IMR-90 (cell line): ENCODE data around the gene RAD51B. TPM values are rescaled to one million over a fixed set of nuclear protein-coding genes. Genes with fewer than 3 reads are reported as not detected.
A peak's percentile ranks its signal among the peaks of the same experiment; 100 is the strongest.

ENCODE experiments used
- ATAC-seq: fragments of 200-7000 bp; cut with Tn5 transposase; 2 replicates; pipeline ENCODE4 v1.9.1; 2020; ENCODE audit warnings: low read depth, mild to moderate bottlenecking, moderate library complexity
- BruUV-seq: library from RNA; stranded (reverse); fragments of 400-500 nt; replicated peaks from 2 replicates; lab custom pipeline; 2021; lab: Mats Ljungman, UMichigan
- CTCF ChIA-PET: fragments of 300-600 bp; formaldehyde crosslinking; extraction: SDS; loops from one replicate; lab custom pipeline; 2021; ENCODE audit warnings: antibody characterized with exemption; lab: Yijun Ruan, JAX
- POLR2A ChIA-PET: fragments of 300-600 bp; sonication (Branson Sonifier 250); formaldehyde crosslinking; loops from one replicate; lab custom pipeline; 2022; ENCODE audit warnings: antibody characterized with exemption; ENCODE audit not compliant: unreplicated experiment; lab: Charles Lee
- DNase-seq: peaks from one replicate; pipeline ENCODE4 v3.0.0; 2013
- H2AFZ ChIP-seq: replicated peaks from 2 replicates; pipeline ENCODE3; 2013; ENCODE audit warnings: low read length, mild to moderate bottlenecking; ENCODE audit not compliant: poor library complexity
- H2AK5ac ChIP-seq: 2 replicates; pipeline ENCODE4 v1.6.1; 2013; ENCODE audit warnings: low read depth, low read length, inconsistent platforms
- H2AK9ac ChIP-seq: replicated peaks from 2 replicates; pipeline ENCODE3; 2013; ENCODE audit warnings: mild to moderate bottlenecking, low read depth, low read length, moderate library complexity; ENCODE audit not compliant: poor library complexity
- H2BK120ac ChIP-seq: 2 replicates; pipeline ENCODE4 v1.6.1; 2013; ENCODE audit warnings: low read depth, low read length, inconsistent platforms
- H2BK15ac ChIP-seq: 3 replicates; pipeline ENCODE4 v1.6.1; 2013; ENCODE audit warnings: low read depth, low read length, inconsistent platforms
- H2BK20ac ChIP-seq: 2 replicates; pipeline ENCODE4 v1.6.1; 2013; ENCODE audit warnings: low read depth, mild to moderate bottlenecking, inconsistent platforms, low read length, moderate library complexity
- H2BK5ac ChIP-seq: 2 replicates; pipeline ENCODE4 v1.6.1; 2013; ENCODE audit warnings: mild to moderate bottlenecking, low read depth, low read length, inconsistent platforms; ENCODE audit not compliant: poor library complexity, severe bottlenecking
- H3K14ac ChIP-seq: replicated peaks from 2 replicates; pipeline ENCODE4 v1.6.1; 2013; ENCODE audit warnings: low read depth, low read length, inconsistent platforms
- H3K18ac ChIP-seq: 2 replicates; pipeline ENCODE4 v1.6.1; 2013; ENCODE audit warnings: low read depth, low read length, control low read depth
- H3K23ac ChIP-seq: 2 replicates; pipeline ENCODE4 v1.6.1; 2013; ENCODE audit warnings: low read depth, low read length, inconsistent platforms
- H3K27ac ChIP-seq: 2 replicates; pipeline ENCODE4 v1.5.1; 2013; ENCODE audit warnings: mild to moderate bottlenecking, control low read depth, low read length; ENCODE audit not compliant: insufficient read depth
- H3K27me3 ChIP-seq: 2 replicates; pipeline ENCODE4 v1.6.1; 2013; ENCODE audit warnings: low read length; ENCODE audit not compliant: control insufficient read depth, insufficient read depth
- H3K36me3 ChIP-seq: 2 replicates; pipeline ENCODE4 v1.6.1; 2013; ENCODE audit warnings: low read length, mixed read lengths; ENCODE audit not compliant: control insufficient read depth, insufficient read depth
- H3K4ac ChIP-seq: 2 replicates; pipeline ENCODE4 v1.6.1; 2013; ENCODE audit warnings: low read depth, low read length, inconsistent platforms
- H3K4me1 ChIP-seq: 2 replicates; pipeline ENCODE4 v1.6.1; 2013; ENCODE audit warnings: low read length, mixed read lengths; ENCODE audit not compliant: control insufficient read depth, insufficient read depth
- H3K4me2 ChIP-seq: 2 replicates; pipeline ENCODE4 v1.6.1; 2013; ENCODE audit warnings: low read depth, mild to moderate bottlenecking, control low read depth, low read length, moderate library complexity
- H3K4me3 ChIP-seq: 2 replicates; pipeline ENCODE4 v1.5.1; 2013; ENCODE audit warnings: low read depth, mild to moderate bottlenecking, control low read depth, low read length, moderate library complexity; ENCODE audit not compliant: insufficient read depth
- H3K56ac ChIP-seq: 2 replicates; pipeline ENCODE4 v1.6.1; 2013; ENCODE audit warnings: low read length, inconsistent platforms; ENCODE audit not compliant: insufficient read depth; ENCODE audit errors: extremely low read depth
- H3K79me1 ChIP-seq, 2 experiments: 2 replicates each; pipeline ENCODE4 v1.6.1; 2013; ENCODE audit warnings: low read length in 2 of 2, inconsistent platforms in 1 of 2, low read depth in 1 of 2
- H3K9ac ChIP-seq: 2 replicates; pipeline ENCODE4 v1.6.1; 2013; ENCODE audit warnings: low read depth, low read length, control low read depth
- H3K9me1 ChIP-seq: 2 replicates; pipeline ENCODE4 v1.6.1; 2013; ENCODE audit warnings: low read length, inconsistent platforms; ENCODE audit not compliant: insufficient read depth
- H3K9me3 ChIP-seq: 2 replicates; pipeline ENCODE4 v1.6.1; 2013; ENCODE audit warnings: low read length; ENCODE audit not compliant: control insufficient read depth, insufficient read depth
- H4K20me1 ChIP-seq: 2 replicates; pipeline ENCODE4 v1.6.1; 2013; ENCODE audit warnings: low read length, inconsistent platforms; ENCODE audit not compliant: insufficient read depth
- H4K5ac ChIP-seq: 2 replicates; pipeline ENCODE4 v1.6.1; 2013; ENCODE audit warnings: mild to moderate bottlenecking, low read depth, low read length, control low read depth
- H4K8ac ChIP-seq, 2 experiments: 2 replicates each; pipeline ENCODE4 v1.6.1; 2013; ENCODE audit warnings: low read depth in 2 of 2, low read length in 2 of 2, control low read depth in 1 of 2, inconsistent platforms in 1 of 2
- H4K91ac ChIP-seq: 2 replicates; pipeline ENCODE4 v1.6.1; 2013; ENCODE audit warnings: low read depth, low read length, inconsistent platforms; ENCODE audit not compliant: insufficient read depth
- BHLHE40 ChIP-seq: fragments of 150-350 bp; IDR thresholded peaks from 2 replicates; pipeline ENCODE4 v1.6.1; 2016; ENCODE audit warnings: mild to moderate bottlenecking, low read depth, low read length
- CEBPB ChIP-seq: IDR thresholded peaks from 2 replicates; pipeline ENCODE4 v1.6.1; 2012; ENCODE audit warnings: low read depth, low read length, improper control_type of control experiment
- CHD1 ChIP-seq: IDR thresholded peaks from 2 replicates; pipeline ENCODE4 v1.6.1; 2012; ENCODE audit warnings: low read depth, low read length, improper control_type of control experiment
- CTCF ChIP-seq: conservative IDR thresholded peaks from 2 replicates; pipeline ENCODE4 v1.5.1; 2012; ENCODE audit warnings: mild to moderate bottlenecking, low read depth, low read length, improper control_type of control experiment
- ELK1 ChIP-seq: fragments of 150-350 bp; IDR thresholded peaks from 2 replicates; pipeline ENCODE4 v1.6.1; 2016; ENCODE audit warnings: low read depth, mild to moderate bottlenecking, low read length, moderate library complexity, borderline replicate concordance
- FOS ChIP-seq: fragments of 150-350 bp; IDR thresholded peaks from 2 replicates; pipeline ENCODE4 v1.6.1; 2016; ENCODE audit warnings: low read depth, low read length
- MAFK ChIP-seq: IDR thresholded peaks from 2 replicates; pipeline ENCODE4 v1.6.1; 2012; ENCODE audit warnings: low read depth, low read length, improper control_type of control experiment
- MAZ ChIP-seq: IDR thresholded peaks from 2 replicates; pipeline ENCODE4 v1.6.1; 2012; ENCODE audit warnings: low read depth, mild to moderate bottlenecking, low read length, improper control_type of control experiment, moderate library complexity, borderline replicate concordance
- MXI1 ChIP-seq: IDR thresholded peaks from 2 replicates; pipeline ENCODE4 v1.6.1; 2012; ENCODE audit warnings: low read depth, mild to moderate bottlenecking, low read length, moderate library complexity, borderline replicate concordance
- NFE2L2 ChIP-seq: fragments of 150-350 bp; IDR thresholded peaks from 2 replicates; pipeline ENCODE4 v1.6.1; 2016; ENCODE audit warnings: low read depth, mild to moderate bottlenecking, low read length
- POLR2A ChIP-seq: IDR thresholded peaks from 2 replicates; pipeline ENCODE4 v1.6.1; 2012; ENCODE audit warnings: mild to moderate bottlenecking, low read depth, low read length
- RAD21 ChIP-seq: IDR thresholded peaks from 2 replicates; pipeline ENCODE4 v1.6.1; 2012; ENCODE audit warnings: low read length, improper control_type of control experiment
- RCOR1 ChIP-seq: IDR thresholded peaks from 2 replicates; pipeline ENCODE4 v1.6.1; 2012; ENCODE audit warnings: mild to moderate bottlenecking, low read length, improper control_type of control experiment; ENCODE audit not compliant: insufficient replicate concordance
- RFX5 ChIP-seq: IDR thresholded peaks from 2 replicates; pipeline ENCODE4 v1.8.0; 2012; ENCODE audit warnings: low read depth, mild to moderate bottlenecking, low read length, moderate library complexity
- SMC3 ChIP-seq: fragments of 150-350 bp; IDR thresholded peaks from 2 replicates; pipeline ENCODE4 v1.6.1; 2016; ENCODE audit warnings: low read depth, mild to moderate bottlenecking, antibody characterized with exemption, low read length, moderate library complexity
- WGBS, 2 experiments: methylation state at CpG; one replicate each; pipeline versions ENCODE4 v1.1.5 to v1.1.7; 2013; ENCODE audit warnings: missing lambda C conversion rate in 2 of 2; ENCODE audit not compliant: insufficient read length in 1 of 2; ENCODE audit errors: extremely low coverage in 2 of 2; 5-methylcytosine and 5-hydroxymethylcytosine counted together
- dilution Hi-C: fragments of 300-500 bp; cut with HindIII; formaldehyde crosslinking; loops from one replicate; pipeline ENCODE4 v1.14.3; 2018; ENCODE audit warnings: low sequenced_read_pairs; ENCODE audit not compliant: unreplicated experiment
- in situ Hi-C: fragments of 300-500 bp; cut with MboI; formaldehyde crosslinking; loops from 3 replicates; pipeline ENCODE4 v1.14.3; 2019; ENCODE audit warnings: low sequenced_read_pairs, inconsistent platforms, mixed read lengths
- intact Hi-C: fragments of 100-400 bp; cut with micrococcal nuclease; formaldehyde crosslinking; loops from 2 replicates; pipeline ENCODE4 v1.10.0; 2022
- polyA plus RNA-seq, 3 experiments: library from polyadenylated mRNA; depleted of rRNA; stranded (reverse); fragments of >200 nt; gene quantifications; 2 replicates each; pipeline ENCODE4 v1.2.3, GENCODE V29; 2012; ENCODE audit warnings: low replicate concordance in 1 of 3
- total RNA-seq: library from RNA; depleted of rRNA; stranded (reverse); fragments of >200 nt; gene quantifications from 2 replicates; pipeline ENCODE4 v1.2.3, GENCODE V29; 2012

The RAD51B gene
- total and polyA plus RNA-seq, 2 of the 4 experiments (the other 2 are of a cell fraction), result 5.1 to 18.8 TPM

- no peak overlapping the region for H3K4me2 ChIP-seq
- DNase-seq (no peak), ATAC-seq (no peak)
- H2AK9ac ChIP-seq, result no peak overlapping the region
- H3K9me1 ChIP-seq, result no peaks in the 10 kb centered on the region
- POLR2A ChIA-PET, result no interaction called here
- H4K91ac ChIP-seq, result peak overlapping the region; percentile 52; the same call in 1 of the 2 replicates
- no peak overlapping the region; the same call in 1 of the 2 replicates for H3K18ac ChIP-seq
- H4K20me1 ChIP-seq, result no peaks in the 10 kb centered on the region
- no peak overlapping the region for H4K8ac ChIP-seq
- dilution Hi-C loops, result no loop called here
- H3K36me3 ChIP-seq, result no peaks in the 10 kb centered on the region
- CTCF ChIA-PET, result interaction anchor here (0.6 kb wide), 1 partner anchor 621 kb away, joined by 3 read pairs; no protein-coding TSS in a partner anchor
- H3K9ac ChIP-seq, result no peak overlapping the region
- no peaks in the 10 kb centered on the region for H3K79me1 ChIP-seq
- in situ Hi-C loops, result no loop called here
- H3K27me3 ChIP-seq, result no peaks in the 10 kb centered on the region
- no peak overlapping the region for H3K14ac ChIP-seq
- H4K5ac ChIP-seq, result no peak overlapping the region
- peaks cover 11% of the 10 kb centered on the region for H3K4me1 ChIP-seq
- H2BK5ac ChIP-seq, result no peak overlapping the region
- H3K4ac ChIP-seq, result peak overlapping the region; percentile 1; the same call in 1 of the 2 replicates
- no TSS peak for BruUV-seq
- WGBS, 2 experiments, result 100% methylated on average over 2 of the region's 8 CpGs; no CpG with 5 or more reads in 1 of the 2 experiments
- peak overlapping the region; percentile 2; the same call in 1 of the 2 replicates for H2AK5ac ChIP-seq
- no peak overlapping the region for H2BK20ac ChIP-seq
- peak overlapping the region; percentile 14; the same call in 1 of the 2 replicates for H2BK120ac ChIP-seq
- no peaks in the 10 kb centered on the region for H3K9me3 ChIP-seq
- no peak overlapping the region for H3K4me3 ChIP-seq
- intact Hi-C loops, result no loop called here
- H3K56ac ChIP-seq, result no peak overlapping the region
- H3K23ac ChIP-seq, result no peak overlapping the region
- H3K27ac ChIP-seq, result no peak overlapping the region
- H2AFZ ChIP-seq, result no peak overlapping the region
- H2BK15ac ChIP-seq, result peak overlapping the region; percentile 76; the same call in 1 of the 3 replicates
- TF ChIP-seq RCOR1 (no peak), MAZ (no peak), CEBPB (no peak), POLR2A (no peak), RFX5 (no peak), FOS (no peak), CTCF (no peak), NFE2L2 (no peak), MXI1 (no peak), ELK1 (no peak), CHD1 (no peak), BHLHE40 (no peak), SMC3 (no peak), RAD21 (no peak), MAFK (no peak)
Observed at GRCh38 chr14:68564826-68565759, 745.5 kb downstream of the RAD51B start.
